ENCODE data around the gene RAB33B.
"Not testable (repeated sequence)": the region's sequence is repeated elsewhere in the genome, so short reads cannot be mapped to it uniquely, and the experiment has no call there.

RAB33B gene

GRCh38 chr4:139438141-139438540, 15.8 kb upstream of the RAB33B start:
- DNase-seq (ENCODE audit: low read depth) = no peak
- no peak overlapping the region for H3K4me3 ChIP-seq (ENCODE audit: low read length)
- no peak for TF ChIP-seq CTCF (conservative IDR thresholded peaks at IDR 0.05; ENCODE audit: low read depth, low read length)

- DNase-seq (ENCODE audit: low read depth) = no peak
- no peak overlapping the region for H3K4me3 ChIP-seq (ENCODE audit: low read length)
- no peak for TF ChIP-seq CTCF (conservative IDR thresholded peaks at IDR 0.05; ENCODE audit: low read depth, low read length)
These were observed 12.9 kb upstream of the RAB33B start for GRCh38 chr4:139441029-139441428.

- no peak for TF ChIP-seq CTCF (conservative IDR thresholded peaks at IDR 0.05; ENCODE audit: low read depth, low read length)
- no peak overlapping the region for H3K4me3 ChIP-seq (ENCODE audit: low read length)
- no peak for DNase-seq (ENCODE audit: low read depth)
These were observed 10.3 kb upstream of the RAB33B start for GRCh38 chr4:139443661-139444060.

GRCh38 chr4:139444881-139445280, 9.0 kb upstream of the RAB33B start:
- H3K4me3 ChIP-seq (ENCODE audit: low read length); DNase-seq (ENCODE audit: low read depth): not testable (repeated sequence)

- DNase-seq (ENCODE audit: low read depth); H3K4me3 ChIP-seq (ENCODE audit: low read length): not testable (repeated sequence)
These were observed 6.8 kb upstream of the RAB33B start for GRCh38 chr4:139447078-139447477.

- DNase-seq (ENCODE audit: low read depth) = no peak
- no peak for TF ChIP-seq CTCF (conservative IDR thresholded peaks at IDR 0.05; ENCODE audit: low read depth, low read length)
These were observed 3.3 kb upstream of the RAB33B start for GRCh38 chr4:139450586-139450985.

GRCh38 chr4:139451997-139452396, 1.9 kb upstream of the RAB33B start:
- TF ChIP-seq CTCF (conservative IDR thresholded peaks at IDR 0.05; ENCODE audit: low read depth, low read length) = no peak
- DNase-seq (ENCODE audit: low read depth) = no peak
- peak overlapping the region; percentile 82 for H3K4me3 ChIP-seq (ENCODE audit: low read length)

More at GRCh38 chr4:139450586-139450985, 3.3 kb upstream of the RAB33B start:
- H3K4me3 ChIP-seq (ENCODE audit: low read length) = no peak overlapping the region

- peak overlapping the region; percentile 82 for H3K4me3 ChIP-seq (ENCODE audit: low read length)
- peak; percentile 59 for DNase-seq (ENCODE audit: low read depth)
- TF ChIP-seq CTCF (conservative IDR thresholded peaks at IDR 0.05; ENCODE audit: low read depth, low read length) = peak; percentile 48
These were observed 915 bp upstream of the RAB33B start for GRCh38 chr4:139453041-139453370.
